Tibial artery (tissue), 4 donors: ENCODE results near the gene PRSS56.

ENCODE experiments used
- DNase-seq, 2 donors: peaks; one replicate each; pipeline ENCODE4 v3.0.0-alpha.2; 2019
- H3K27ac ChIP-seq, 2 donors: fragments of 200-600 bp; sonication (generic) in 1 of 2; 1 replicate in 1 of 2; 2 replicates in 1 of 2; pipeline ENCODE4 v1.5.1; 2018 to 2019; ENCODE audit warnings: mild to moderate bottlenecking in 1 of 2
- H3K27me3 ChIP-seq, 2 donors: fragments of 200-600 bp; sonication (generic) in 1 of 2; one replicate each; pipeline versions ENCODE4 v1.5.1 to v1.6.0; 2016 to 2019
- H3K36me3 ChIP-seq, 3 donors: fragments of 200-600 bp; sonication (generic) in 2 of 3; one replicate each; pipeline ENCODE4 v1.5.1; 2016 to 2019; ENCODE audit warnings: mild to moderate bottlenecking in 2 of 3
- H3K4me1 ChIP-seq, 4 donors: fragments of 200-600 bp; sonication (generic) in 2 of 4; 1 replicate in 3 of 4; 2 replicates in 1 of 4; pipeline ENCODE4 v1.5.1; 2016 to 2019
- H3K4me3 ChIP-seq, 2 donors: fragments of 200-600 bp; sonication (generic) in 1 of 2; 1 replicate in 1 of 2; 2 replicates in 1 of 2; pipeline ENCODE4 v1.5.1; 2018 to 2019; ENCODE audit warnings: mild to moderate bottlenecking in 2 of 2
- H3K9me3 ChIP-seq, 3 donors: fragments of 200-600 bp; sonication (generic) in 1 of 3; one replicate each; pipeline ENCODE4 v1.5.1; 2016 to 2019
- intact Hi-C: fragments of 100-400 bp; cut with DNase I; formaldehyde crosslinking; loops from one replicate; pipeline ENCODE4 v1.15.0; 2023; ENCODE audit warnings: low total_unique reads
- TF ChIP-seq, protein P1 (sequence below), 2 experiments: fragments of 200-600 bp in 1 of 2; fragments of 450-650 bp in 1 of 2; IDR thresholded peaks; one replicate each; pipeline ENCODE4 v1.5.1; 2017 to 2019; ENCODE audit warnings: antibody characterized with exemption in 2 of 2, mild to moderate bottlenecking in 1 of 2, moderate library complexity in 1 of 2

Gene PRSS56

DNA sequence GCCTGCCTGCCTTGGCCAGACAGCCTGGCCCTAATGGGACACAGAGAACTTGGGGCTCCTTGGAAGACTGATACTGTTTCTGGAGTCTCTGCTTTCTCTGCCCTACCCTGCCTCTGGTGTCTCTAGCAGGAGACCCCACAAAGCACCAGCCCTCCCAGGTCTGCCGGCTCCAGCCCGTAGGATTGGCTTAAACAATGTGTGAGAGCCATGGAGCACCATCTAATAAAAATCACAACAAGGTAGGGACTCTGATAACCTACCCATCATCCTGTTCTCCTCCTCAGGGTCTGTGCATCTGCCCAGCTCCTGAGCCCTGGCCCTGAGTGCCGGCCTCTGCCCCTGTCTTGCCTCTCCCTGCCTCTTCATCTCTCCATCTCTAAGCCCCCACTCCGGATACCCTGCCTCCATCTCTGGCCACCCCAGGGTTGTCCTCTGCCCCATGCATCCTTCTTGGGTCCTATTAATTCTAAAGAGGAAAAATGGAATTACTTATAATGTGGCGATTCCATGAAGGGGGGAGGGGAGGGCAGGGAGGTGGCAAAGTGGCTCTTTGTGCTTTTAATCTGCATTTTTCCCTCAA is 31.4 kb upstream of the PRSS56 start:
- H3K4me3 ChIP-seq, result no peak overlapping the region
- peaks cover 0 to 71% of the 10 kb centered on the region in 2 donors for H3K27me3 ChIP-seq
- H3K4me1 ChIP-seq, result peaks cover 0 to 25% (median 15%) of the 10 kb centered on the region in 4 donors
- H3K27ac ChIP-seq, result no peak overlapping the region
- no peaks in the 10 kb centered on the region for H3K36me3 ChIP-seq
- intact Hi-C loops, result no loop called here
- no peaks in the 10 kb centered on the region for H3K9me3 ChIP-seq
- DNase-seq, result peak in 1 of 2 donors; percentile 33
- TF ChIP-seq, protein P1, sequence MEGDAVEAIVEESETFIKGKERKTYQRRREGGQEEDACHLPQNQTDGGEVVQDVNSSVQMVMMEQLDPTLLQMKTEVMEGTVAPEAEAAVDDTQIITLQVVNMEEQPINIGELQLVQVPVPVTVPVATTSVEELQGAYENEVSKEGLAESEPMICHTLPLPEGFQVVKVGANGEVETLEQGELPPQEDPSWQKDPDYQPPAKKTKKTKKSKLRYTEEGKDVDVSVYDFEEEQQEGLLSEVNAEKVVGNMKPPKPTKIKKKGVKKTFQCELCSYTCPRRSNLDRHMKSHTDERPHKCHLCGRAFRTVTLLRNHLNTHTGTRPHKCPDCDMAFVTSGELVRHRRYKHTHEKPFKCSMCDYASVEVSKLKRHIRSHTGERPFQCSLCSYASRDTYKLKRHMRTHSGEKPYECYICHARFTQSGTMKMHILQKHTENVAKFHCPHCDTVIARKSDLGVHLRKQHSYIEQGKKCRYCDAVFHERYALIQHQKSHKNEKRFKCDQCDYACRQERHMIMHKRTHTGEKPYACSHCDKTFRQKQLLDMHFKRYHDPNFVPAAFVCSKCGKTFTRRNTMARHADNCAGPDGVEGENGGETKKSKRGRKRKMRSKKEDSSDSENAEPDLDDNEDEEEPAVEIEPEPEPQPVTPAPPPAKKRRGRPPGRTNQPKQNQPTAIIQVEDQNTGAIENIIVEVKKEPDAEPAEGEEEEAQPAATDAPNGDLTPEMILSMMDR (IDR thresholded peaks at IDR 0.05), result no peak

DNA sequence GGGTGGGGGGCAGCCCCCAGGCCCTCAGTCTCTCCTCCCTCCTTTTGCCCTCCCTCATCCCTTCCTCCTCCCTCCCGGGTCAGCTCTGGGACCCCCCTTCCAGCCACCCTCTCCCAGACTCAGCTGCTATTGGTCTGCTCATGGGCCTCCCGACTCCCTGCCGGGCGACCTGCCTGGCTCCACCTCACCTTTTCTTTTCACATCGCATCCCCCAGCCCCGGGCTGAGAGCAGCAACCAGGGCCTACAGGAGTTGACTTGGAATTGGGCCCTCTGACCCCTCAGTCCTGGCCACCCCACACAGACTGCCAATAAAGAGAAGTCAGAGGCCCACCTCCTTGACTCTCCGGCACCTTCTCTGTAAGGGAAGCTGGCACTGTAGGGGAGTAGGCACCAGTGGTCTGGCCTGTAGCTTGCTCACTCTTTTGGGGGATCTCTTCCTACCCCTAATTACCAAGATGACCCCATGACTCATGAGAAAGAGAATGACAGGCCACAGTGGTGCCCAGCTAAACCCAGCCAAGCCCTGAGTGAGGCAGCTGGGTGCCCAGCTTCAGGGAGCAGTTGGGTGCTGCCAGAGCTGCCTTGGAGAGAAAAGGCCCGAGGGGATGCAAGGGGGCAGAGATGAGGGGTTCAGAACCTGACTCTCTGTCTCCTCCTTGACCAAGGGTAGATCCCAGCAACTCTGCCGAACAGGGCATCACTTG is 30.5 kb upstream of the PRSS56 start:
- TF ChIP-seq, protein P1 (IDR thresholded peaks at IDR 0.05), result no peak
- intact Hi-C loops, result no loop called here
- Histone ChIP-seq H3K9me3 (no peaks in the 10 kb centered on the region), H3K4me1 (peaks cover 0 to 25% (median 15%) of the 10 kb centered on the region in 4 donors), H3K4me3 (no peak overlapping the region), H3K27ac (no peak overlapping the region), H3K36me3 (no peaks in the 10 kb centered on the region), H3K27me3 (peaks cover 0 to 62% of the 10 kb centered on the region in 2 donors)
- peak in 1 of 2 donors; percentile 53 for DNase-seq

DNA sequence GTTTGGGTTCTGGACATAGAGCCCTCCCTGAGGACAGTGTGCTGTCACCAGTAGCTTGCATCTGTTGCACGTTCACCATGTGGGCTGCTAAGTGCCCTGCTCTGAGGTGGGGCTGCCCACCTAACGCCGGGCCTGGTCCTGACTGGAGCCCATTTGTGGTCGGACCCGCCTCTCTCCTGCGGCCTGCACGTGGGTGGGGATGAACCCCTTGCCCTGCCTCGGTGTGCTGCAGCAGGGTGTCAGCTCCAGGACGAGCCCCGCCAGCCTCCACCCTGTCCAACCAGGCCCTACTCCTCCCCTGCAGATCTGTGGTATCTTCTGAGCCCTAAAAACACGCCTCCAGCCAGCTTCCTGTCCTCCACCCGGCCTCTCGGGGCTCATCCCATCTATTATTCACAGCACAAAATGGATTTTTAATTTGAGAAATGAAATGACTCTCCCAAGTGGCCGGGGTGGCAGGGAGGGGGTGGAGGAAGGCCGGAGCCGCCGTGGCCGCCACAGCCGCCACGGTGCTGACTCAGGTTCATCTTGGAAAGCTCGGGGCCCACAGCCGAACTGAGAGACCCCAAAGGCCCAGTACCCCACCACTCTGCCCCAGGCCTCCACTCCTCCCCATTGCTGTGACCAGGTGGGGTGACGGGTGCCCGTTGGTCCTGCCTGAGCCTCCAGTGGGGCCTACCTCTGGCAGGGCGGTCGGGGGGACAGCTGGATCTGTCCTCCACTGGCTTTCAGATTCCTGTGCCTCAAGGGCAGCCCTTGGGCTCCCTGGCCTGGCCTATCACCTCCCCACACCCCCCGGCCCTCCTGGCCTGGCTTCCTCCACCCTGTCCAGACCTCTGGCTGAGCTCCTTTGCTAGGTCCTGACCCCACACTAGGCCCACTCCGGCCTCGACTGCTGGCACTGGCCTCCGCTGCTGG is 29.7 kb upstream of the PRSS56 start:
- no peaks in the 10 kb centered on the region for H3K36me3 ChIP-seq
- peaks cover 0 to 21% (median 15%) of the 10 kb centered on the region in 4 donors for H3K4me1 ChIP-seq
- no peak overlapping the region for H3K4me3 ChIP-seq
- intact Hi-C loops, result no loop called here
- TF ChIP-seq, protein P1 (IDR thresholded peaks at IDR 0.05), result no peak
- DNase-seq, result peak in 1 of 2 donors; percentile 59
- no peak overlapping the region for H3K27ac ChIP-seq
- H3K27me3 ChIP-seq, result peaks cover 0 to 54% of the 10 kb centered on the region in 2 donors
- H3K9me3 ChIP-seq, result no peaks in the 10 kb centered on the region

DNA sequence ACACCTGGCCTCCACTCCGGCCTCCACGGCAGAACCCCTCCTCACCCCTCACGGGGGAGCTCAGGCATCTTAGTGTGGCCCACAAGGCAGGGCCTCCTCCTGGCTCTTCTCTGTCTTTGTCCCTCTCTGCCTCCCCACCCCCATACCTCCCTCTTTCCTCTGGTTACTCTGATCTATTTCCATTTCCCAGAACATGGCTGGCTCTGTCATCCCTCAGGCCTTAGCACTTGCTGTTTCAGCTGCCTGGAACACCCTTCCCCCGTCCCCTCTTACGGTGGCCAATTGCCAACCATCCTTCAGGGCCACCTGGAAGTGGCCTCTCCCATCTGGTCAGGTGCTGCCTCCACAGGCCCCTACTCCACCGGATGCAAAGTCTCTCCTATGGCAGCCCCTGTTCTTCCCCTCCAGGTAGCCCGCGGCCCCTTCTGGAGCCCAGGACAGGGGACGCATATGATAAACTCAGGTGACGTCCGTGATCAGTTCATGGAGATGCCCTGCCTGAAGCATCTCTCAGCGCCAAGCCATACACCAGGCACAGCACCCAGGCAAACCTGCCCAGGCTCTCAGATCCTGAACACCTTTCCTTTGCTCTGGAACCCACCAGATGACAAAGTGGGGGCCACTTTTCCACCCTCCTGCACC is 28.9 kb upstream of the PRSS56 start:
- DNase-seq, result peak in 1 of 2 donors; percentile 61
- intact Hi-C loops, result no loop called here
- Histone ChIP-seq H3K27ac (no peak overlapping the region), H3K36me3 (no peaks in the 10 kb centered on the region), H3K4me3 (no peak overlapping the region), H3K9me3 (no peaks in the 10 kb centered on the region), H3K4me1 (peaks cover 0 to 16% (median 11%) of the 10 kb centered on the region in 4 donors), H3K27me3 (peaks cover 0 to 47% of the 10 kb centered on the region in 2 donors)
- TF ChIP-seq, protein P1 (IDR thresholded peaks at IDR 0.05), result no peak

DNA sequence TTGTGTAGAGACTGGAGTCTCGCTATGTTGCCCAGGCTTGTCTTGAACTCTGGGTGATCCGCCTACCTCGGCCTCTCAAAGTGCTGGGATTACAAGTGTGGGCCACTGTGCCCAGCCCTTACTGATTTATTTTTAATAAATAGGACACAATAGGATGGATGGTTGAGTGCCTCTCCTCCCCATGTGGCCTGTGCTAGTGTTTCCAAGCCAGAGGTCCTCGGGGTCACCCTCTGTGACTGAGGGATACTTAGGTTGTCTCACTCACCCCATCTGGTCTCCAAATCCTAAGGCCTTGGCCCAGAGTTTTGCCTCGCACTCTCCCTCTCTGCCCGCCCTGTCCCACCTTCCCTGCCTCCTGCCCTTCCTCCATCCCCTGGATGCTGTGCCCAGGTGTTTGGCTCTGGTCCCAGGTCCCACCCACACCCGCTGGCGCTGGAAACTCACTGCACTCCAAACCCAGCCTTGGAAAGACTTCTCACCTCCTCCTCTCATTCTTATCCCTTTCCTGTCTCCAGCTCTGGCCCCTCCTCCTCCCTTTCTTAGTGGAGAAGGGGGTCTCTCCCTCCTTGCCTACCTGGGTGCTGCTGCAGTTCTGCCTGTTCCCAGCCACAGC is 27.8 kb upstream of the PRSS56 start:
- H3K4me3 ChIP-seq, result no peak overlapping the region
- H3K4me1 ChIP-seq, result peaks cover 0 to 7% (median 2%) of the 10 kb centered on the region in 4 donors
- no peaks in the 10 kb centered on the region for H3K36me3 ChIP-seq
- TF ChIP-seq, protein P1 (IDR thresholded peaks at IDR 0.05), result no peak
- DNase-seq, result no peak
- H3K27ac ChIP-seq, result no peak overlapping the region
- H3K9me3 ChIP-seq, result no peaks in the 10 kb centered on the region
- peaks cover 0 to 46% of the 10 kb centered on the region in 2 donors for H3K27me3 ChIP-seq
- intact Hi-C loops, result no loop called here
